Hippocampal formation (tissue), 2 donors: Measurements from ENCODE around the gene NFIX.

Source experiments
- DNase-seq, 2 donors: peaks; one replicate each; lab custom pipeline; 2025; lab: John Stamatoyannopoulos, UW

The NFIX gene

DNA sequence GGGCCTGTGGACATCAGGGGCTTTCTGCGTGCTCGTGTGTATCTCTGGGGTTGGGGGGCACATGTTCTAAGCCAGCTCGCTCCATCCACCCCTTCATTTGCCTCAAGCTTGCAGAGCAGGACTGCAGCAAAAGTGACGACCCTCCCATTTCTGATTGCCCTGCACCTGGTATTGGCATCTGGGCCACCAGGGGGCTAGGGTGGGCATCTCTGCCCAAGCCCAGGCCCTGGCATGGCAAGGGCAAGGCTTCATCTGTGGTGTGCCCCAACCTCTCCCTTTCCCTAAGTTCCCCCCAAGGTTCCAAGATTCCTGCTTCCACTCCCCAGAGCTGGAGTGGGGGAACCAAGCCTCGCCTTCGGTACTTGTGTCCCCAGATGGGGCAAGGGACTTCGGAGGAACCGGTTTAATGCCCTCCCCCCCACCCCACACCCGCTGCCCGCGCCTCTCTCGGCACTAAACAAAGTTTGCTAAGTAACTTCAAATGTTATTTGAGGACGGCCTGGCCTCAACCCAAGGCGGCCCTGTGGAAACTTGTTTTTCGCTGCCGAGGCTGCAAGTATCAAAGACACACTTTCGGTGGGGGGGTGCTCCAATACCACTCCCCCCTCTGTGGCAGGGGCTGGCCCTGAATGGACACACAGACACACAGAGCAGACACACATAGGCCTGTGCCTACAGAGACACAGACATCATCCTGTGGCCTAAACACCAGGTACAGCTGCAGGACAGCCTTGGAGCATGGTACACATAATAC lies 12.2 kb downstream of the NFIX start:
- DNase-seq = no peak

DNA sequence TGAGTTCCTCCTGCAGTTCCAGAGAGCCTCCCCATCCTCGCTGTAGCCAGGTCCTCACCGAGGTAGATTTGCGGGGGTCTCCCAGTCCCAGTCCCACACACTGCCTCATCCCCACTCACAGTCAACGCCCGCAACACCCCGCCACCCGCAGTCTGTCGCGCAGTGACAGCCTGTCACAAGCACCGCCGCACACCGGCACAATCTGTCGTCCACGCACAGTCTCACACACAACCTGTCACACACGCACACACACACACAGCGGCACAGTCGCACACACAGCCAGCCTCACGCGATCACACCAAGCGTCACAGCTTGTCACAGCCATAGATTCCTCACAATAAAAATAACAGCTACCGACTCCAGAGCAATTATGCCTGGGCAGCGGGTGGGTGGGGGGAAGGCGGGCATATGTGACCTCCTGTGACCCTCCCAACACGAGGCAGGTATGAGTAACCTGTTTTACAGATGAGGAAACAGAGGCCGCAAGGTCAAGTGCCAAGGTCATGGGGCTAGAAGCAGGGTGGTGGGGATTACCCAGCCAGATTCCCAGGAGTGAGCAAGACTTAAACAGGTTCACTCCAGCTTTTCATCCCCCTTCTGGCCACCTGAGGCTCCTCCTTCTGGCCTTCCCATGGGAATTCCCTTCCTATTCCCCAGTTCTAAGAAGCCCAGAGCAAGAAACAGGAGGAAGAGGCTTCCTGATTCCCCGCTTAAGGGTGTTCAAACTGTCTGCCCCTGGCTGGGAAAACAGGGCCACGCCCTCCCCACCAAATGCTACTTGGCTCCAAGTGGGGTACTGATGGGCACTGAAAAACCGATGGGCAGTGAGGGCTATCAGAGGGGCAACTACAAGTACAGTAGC lies 13.9 kb downstream of the NFIX start:
- no peak for DNase-seq

DNA sequence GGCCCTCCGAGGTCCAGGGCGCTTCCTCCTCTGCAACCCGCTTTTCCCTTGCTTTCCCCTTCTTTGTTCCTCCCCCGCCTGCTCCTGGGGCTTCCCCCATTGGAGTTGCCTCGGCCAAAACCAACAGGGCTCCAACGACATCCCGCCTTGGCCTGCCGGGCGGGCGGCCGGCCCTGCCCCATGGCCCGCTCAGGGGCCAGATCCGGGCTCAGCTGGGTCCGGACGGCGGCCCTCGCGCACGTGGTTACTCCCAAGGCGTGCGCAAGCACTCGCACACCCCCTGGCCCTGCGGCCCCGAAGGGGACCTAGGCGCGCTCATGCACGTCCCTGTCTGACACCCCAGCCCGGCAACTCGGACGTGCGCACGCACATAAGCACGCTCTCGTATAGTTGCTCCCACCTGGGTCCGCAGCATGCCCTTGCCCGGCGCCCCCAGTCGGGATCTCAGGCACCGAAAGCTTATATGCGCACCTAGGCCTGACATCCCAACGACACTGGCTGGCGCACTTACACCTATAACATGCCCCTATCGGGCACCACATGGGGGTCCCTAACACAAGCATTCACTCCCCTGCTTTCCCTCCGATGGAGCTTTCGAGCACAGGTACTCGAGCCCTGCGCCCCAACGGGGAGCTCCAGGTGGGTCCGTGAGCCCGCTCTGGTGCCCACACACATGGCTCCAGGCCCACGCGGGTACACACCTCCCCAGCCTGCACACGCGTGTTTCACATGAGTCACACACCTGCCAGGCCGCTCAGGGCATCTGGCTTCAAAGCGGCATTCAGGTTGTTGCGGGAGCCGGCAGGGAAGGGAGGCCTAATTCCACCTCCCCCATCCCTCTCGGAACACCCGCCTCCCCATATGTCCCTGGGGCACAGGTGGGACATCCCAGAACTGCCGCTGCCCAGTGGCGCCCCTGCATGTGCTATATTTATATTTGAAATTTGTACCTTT lies 15.0 kb downstream of the NFIX start:
- no peak for DNase-seq

DNA sequence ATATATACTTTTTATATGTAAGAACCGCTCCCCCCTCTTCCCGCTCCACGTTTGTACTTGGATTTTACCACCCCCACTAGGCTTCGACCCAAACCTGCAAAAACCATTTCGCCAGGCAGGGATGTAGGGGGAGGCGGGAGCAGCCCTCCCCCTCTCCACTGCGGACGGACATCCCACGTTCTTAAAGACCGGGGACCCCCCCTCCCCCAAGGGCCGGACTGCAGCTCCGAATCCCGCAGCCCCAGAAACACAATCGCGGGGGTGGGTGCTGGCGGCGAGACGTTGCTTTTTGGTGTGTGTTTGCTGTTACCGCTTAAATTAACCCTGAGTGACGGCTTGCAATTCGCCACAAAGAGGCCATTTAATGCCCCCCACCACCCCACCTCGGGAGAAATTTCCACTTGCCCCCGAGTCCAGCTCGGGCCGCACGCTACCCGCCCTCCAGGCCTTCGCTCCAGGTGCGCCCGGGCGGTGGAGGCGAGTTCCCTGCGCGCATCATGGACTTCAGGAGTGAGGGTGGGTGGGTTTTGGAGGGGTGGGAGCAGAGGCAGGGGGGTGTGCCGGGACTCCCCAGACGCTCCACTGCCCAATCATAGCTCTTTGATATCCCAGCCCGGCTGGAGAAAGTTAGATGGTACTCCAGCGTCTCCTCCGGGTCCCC lies 15.8 kb downstream of the NFIX start:
- no peak for DNase-seq

DNA sequence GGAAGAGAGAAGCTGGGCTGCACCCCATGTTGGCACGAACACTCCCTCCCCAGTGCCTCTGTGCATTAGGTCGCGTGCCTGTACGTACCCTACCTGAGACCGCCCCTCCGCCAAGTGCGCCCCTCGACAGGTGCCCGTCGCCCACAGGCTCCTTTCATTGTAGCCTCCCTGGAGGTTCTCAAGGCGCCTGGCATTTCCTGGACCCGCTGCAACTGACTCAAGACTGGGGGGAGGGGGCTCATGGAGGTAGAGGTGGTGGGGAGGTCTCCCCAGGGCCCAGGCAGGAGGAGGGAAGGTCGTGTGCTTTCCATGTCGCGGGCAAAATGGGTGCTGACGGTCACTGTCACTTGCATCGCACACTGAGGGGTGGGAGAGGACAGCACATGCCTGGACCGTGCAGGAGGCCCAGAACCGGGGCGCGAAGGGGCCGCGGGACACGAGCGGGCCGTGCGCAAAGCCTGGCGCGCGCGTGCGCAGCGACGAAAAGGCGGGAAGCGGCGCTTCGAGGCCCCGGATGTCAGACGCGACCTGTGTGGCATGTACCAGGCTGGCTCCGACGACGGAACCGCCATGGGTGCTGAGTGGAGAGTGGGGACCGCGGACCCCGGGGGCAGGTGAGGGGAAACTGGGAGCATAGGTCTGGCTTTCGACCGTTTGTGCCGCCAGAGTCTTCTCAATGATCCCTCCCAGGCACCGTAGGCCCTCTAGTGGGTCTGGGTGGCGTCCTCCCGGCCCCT lies 16.5 kb downstream of the NFIX start:
- DNase-seq = no peak

DNA sequence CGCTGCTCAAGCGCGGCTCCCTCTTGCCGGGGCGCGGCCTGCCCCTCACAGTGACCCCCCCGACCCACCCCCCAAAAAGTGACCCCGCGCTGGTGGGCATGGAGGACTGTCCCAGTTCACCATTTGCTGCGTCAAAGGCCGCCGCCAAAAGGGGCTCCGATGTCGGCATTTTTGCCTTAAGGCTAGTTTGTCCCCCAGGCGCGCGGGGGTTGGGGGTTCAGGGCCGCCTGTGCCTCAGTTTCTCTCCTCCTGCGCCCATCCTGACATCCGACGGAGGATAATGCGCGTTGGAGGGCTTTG lies 17.1 kb downstream of the NFIX start:
- no peak for DNase-seq

DNA sequence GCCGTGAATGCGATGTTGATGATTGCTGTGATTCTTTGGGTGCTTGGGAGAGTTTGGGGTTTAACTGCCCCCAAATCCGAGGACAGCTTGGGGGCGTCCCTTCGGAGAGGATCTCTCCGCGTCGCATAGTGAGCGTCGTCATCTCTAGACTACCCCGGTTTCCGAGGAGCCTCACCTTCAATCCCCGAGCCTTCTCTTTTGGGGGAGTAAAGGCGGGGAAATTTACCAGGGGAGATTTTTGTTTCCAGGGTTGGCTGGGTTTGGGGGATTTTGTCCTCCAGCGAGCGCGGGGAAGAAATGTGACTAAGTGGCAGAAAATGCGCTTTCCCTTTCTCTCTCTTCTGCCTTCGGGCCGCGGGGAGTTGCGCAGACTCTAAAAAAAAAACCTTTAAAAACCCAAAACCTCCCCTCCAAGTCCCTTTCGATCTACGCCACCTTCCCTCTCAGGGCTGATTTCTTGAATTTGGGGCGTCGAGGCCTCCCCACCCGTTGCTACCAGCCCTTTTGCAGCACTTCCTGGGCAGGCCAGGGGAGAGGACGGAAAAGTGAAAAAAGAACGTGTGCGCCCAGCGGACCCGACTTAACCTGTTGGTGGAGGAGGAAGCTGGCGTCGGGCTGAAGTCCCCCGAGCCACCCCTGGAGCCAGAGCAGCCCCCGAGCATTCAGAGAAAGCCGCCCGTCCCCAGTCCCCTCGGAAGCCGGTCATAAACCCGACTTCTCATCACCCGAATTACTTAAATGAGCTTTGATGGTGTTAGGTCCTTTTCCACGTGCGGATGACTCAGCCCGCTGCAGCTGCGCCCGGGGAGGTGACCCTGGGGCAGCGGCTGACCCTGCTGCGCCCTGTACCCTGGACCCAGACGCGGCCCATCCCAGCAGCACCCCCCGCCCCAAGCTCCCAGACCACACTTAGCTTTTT lies 17.7 kb downstream of the NFIX start:
- no peak for DNase-seq

DNA sequence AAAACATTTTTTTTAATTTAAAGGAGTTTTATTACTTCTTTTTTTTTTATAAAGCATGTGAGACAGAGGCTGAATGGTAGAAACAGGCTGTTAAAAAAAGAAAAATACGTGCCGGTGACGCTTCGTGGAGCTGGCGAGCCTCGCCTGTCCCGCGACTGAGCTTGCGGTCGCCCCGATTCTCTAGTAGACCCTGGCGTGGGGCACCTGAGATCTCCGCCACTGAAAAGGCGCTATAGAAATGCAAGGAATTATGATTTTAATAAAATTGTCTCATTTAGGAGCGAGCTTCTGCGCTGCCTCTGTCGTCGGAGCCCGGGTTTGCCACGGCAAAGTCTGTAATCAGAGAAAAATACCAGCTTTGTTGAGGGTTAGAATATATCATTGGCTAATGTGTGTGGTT lies 18.4 kb downstream of the NFIX start:
- no peak for DNase-seq

DNA sequence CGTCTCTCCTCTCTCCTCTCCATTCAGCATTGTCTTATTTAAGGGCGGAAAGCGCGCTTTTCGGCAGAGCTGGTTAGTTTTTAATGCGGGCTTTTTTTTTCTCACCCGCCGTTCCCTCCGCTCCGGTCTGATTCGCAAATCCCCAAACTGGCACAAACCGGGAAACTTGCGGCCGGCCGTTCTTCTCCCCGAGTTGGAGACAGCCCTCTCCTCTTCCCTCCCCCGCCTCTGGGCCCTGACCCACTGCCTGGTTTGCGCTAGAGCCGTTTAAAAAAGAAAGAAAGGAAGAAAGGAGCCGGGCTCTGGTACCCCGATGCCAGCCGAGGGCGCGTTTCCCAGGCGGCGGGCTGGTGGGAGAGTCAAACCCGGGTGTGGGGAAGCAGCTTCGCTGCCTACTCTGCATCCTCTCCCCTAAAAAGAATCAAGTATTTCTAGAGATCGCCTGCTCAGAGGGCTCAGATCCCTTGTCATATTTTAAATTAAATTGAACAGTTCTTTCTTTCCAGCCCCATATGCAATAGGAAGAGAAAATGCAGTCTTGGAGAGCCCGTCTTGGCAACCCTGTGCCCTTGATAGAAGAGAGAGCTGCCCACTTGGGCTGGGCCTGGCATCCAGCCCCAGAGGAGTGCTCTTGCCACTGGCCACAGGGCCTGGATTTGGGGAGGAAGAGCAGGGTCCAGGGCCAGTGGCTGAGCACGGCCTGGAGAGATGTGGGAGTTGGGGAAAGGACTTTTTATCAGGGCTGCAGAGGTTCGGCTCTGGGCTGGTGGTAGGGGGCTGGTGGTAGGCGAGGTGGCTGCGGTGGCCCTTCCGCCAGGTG lies 19.0 kb downstream of the NFIX start:
- DNase-seq = no peak

DNA sequence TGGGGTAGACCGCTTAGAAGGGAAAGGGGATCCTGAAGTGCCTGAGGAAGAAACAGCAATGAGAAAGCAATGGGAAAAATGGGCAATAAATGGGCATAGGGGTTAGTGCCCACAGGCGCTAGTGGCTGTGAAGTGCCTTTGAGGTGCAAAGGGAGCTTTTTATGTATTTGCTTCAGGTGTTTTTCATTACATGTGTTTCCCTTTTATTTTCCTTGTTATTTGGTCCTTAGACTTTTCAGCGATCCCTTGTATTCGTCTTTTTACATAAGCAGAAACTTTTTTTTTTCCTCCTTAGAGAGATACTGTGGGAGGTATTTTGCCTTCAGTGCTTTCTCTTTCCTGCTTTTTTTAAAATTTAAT lies 19.6 kb downstream of the NFIX start:
- DNase-seq = no peak

DNA sequence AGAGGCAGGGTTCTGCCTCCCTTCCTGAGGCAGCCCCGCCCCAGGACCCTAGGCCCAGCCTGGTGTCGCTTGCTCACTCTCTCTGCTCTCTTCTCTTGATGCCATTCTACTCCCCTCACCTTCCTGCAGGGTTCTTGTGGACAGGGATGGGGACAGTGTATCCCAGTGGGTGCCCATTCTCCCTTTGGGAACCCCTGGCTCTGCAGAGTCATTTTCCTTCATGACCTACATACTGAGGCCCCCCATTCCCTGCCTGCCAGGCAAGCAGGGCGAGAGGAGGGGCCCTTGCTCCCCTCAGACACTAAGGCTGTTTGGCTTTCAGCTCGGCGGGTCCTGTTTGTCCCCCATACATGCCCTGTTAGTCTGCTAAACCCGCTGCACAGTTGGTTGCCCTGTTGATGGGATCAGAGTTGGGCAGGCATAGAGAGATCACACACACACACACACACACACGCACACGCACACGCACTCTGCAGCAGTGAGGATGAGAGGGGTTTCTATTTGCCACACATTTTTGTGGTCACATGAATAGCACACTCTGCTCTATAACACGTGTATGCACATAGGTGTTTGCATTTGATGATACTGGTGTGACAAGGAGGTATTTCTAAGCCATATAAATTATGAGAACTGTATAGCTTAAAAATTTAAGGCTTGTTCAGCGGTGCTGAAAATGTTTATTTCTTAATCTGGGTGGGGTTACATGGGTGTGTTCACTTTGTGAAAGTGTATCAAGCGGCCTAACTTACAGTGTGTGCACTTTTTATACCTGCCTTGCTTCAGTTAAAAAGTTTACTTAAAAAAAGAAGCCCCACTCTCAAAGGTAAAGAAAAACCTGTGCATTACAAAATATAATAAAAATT lies 20.3 kb downstream of the NFIX start:
- no peak for DNase-seq

DNA sequence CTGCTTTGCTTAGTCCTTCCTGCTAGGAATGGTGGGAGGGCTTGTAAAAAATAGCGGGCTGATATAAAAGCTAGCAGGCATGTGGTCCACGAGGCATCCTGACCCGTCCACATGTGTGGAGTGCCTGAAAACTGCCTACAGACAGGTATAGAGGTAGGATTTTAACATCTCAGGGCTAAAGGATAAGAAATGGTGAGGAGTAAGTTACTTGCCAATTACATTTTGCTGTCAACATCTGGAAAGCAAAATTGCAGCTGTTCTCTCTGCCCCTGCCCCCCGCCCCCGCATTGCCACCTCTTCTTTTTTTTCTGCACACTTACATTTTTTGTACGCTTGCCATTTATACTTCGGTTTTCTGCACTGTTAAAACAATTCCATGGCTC lies 21.0 kb downstream of the NFIX start:
- DNase-seq = no peak

DNA sequence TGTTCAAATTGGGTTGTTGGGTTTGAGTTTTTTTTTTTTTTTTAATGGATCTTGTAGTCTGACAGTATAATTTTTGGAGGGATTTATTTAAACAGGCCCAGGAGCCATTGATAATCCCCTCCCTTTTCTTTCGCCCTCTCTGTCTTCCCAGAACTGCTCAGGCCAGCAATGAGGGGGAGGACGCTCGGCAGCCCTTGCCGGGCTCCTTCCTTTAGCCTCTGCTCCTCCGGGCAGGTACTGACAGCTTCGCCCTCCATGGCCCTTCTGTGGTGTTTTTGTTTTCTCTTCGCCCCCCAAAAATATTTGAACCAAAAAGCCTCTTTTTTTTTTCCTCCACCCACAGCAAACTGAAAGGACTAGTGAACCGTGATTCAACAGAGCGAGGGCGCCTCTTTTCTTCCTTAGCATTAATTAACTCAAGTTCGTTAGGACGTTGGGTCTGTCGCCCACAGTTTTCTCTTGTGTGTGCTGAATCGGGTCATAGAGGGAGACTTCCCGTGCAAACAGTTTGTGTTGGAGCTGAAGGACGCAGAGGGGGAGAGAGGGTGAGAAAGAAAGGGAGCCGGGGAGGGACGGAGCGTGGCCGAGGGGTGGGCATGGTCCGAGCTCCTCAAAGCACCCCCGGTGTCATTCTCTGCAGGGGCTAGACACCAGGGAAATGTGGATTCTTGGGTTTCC lies 21.5 kb downstream of the NFIX start:
- DNase-seq = peak in 1 of 2 donors; percentile 74

DNA sequence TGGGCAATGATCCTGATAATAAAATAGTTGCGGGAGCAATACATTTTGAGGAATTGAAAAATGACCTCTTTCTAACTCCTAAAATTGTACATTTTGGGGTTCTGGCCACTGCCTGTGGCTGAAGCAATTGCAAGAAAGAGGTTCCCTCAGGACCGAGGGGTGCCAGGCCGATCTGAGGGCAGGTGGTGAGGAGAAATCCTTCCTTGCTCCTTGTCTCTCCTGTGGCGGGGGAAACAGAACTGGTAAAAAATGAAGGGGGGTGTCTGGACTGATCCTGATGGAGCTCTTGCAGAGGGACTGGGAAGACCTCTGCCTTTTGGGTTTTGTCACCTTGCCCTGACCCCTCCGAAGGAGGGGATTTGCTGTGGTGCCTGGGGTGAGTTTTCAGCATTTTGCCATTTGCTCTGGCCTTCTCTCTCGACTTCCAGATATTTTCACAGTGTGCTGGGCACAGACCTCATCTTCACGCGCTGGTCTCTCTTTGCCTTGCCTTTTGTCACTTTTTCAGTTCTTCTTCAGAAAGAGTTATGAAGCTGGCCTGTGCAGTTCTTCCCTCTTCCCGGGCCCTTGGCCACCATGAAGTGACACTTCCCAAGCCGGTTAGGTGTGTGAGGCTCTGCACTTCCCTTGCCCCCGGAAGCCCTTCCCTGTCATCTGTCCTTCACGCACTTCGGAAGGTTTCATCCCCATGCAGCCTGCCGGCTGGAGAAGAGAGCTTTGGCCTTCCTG lies 22.2 kb downstream of the NFIX start:
- DNase-seq = no peak

DNA sequence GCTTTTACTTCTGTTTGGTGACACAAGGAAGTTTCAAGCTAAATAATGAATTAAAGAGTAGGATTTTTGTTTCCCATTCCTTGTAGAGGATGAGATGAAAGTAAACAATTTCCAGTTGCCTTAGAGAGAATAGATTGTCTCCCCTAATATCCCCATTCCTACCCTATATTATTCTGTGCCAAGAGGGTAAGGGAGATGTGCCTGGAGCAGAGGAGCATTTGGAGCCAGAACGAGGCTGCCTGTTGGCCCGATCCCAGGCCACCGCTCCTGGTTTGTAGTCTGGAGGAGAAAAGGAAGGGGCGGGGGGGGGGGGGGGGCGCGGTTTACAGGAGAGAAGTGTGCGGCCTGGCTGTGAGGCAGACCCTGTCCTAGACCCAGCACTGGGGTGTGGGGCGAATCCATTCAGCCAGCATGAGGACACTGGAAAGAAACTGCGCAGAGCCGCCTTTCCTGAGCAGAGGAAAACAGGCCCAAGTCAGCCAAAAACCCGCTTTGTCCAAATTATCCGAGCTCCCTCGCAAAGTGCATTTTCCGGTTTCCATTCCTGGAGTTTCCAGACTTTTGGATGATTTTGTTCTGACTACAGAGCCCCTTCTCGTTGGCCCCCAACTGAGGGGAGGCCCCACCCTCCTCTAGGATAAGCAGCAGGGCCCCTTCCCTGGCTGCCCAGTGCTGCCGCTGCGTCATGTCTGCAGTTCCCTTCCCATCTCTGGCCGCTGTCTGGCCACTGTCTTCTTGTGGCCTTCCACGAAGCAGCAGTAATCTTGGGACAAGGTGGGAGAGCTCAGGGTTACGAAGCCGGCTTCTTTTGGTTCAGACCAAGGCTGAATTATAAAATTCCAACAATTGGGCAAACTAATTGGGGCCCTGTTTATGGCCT lies 23.0 kb downstream of the NFIX start:
- DNase-seq = peak in 1 of 2 donors; percentile 75

DNA sequence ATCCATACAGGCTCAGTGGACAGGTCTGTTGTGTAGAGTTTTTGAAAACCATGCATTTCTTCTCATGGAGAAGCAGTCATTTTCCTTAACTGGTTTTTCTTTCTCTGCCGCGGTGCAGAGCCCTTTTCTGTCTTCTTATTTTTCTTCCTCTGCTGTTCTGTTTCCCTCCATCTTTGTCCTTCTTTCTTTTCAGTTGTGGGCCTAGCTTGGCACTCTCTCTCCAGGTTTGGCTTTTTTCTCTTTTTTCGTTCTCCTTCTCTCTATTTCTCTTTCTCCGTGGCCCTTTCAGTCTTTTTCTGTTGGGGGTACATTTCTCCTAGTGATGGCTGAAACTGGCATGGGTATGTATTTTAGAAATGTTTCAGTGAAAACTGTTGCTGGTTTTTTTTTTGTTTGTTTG lies 24.1 kb downstream of the NFIX start:
- DNase-seq = no peak
